ENCODE results near the gene KCNJ10.

GRCh38 chr1:160004001-160004400 lies 66.0 kb downstream of the KCNJ10 start:
- no peak for TF ChIP-seq USF2 (CRISPR knock-in tag; IDR thresholded peaks at IDR 0.05)
- no peak for TF ChIP-seq SMAD4 (CRISPR knock-in tag; IDR thresholded peaks at IDR 0.05)
- no peak for TF ChIP-seq KAT7 (CRISPR knock-in tag; IDR thresholded peaks at IDR 0.05; ENCODE audit: borderline replicate concordance)
- TF ChIP-seq CTCF (IDR thresholded peaks at IDR 0.05) = no peak

All from WTC11 (cell line).